Hepatocyte (in vitro differentiated cells): ENCODE measurements around the gene CMTM5.

Source experiments
- CTCF ChIP-seq: fragments of 200-600 bp; sonication (generic); IDR thresholded peaks from 2 replicates; pipeline ENCODE4 v1.5.1; 2016; ENCODE audit warnings: antibody characterized with exemption, mild to moderate bottlenecking; ENCODE audit not compliant: poor library complexity
- EZH2 ChIP-seq: fragments of 200-600 bp; sonication (generic); IDR thresholded peaks from 2 replicates; pipeline ENCODE4 v1.6.1; 2016; ENCODE audit warnings: antibody characterized with exemption, mild to moderate bottlenecking, borderline replicate concordance
- EZH2phosphoT487 ChIP-seq: fragments of 200-600 bp; sonication (generic); IDR thresholded peaks from one replicate; pipeline ENCODE4 v1.6.1; 2018; ENCODE audit warnings: antibody characterized with exemption, mild to moderate bottlenecking, low read depth, moderate library complexity; ENCODE audit not compliant: unreplicated experiment, severe bottlenecking

GRCh38 chr14:23386999-23387398 is 10.2 kb downstream of the CMTM5 start:
- no peak for TF ChIP-seq CTCF
- no peak for TF ChIP-seq EZH2
- TF ChIP-seq EZH2phosphoT487: no peak
